GM19099 (cell line): ENCODE data around the gene ORM1.
"Not testable (repeated sequence)": the region's sequence is repeated elsewhere in the genome, so short reads cannot be mapped to it uniquely, and the experiment has no call there.

ENCODE experiments used
- POLR2A ChIP-seq: IDR thresholded peaks from 3 replicates; pipeline ENCODE4 v1.6.1; 2011; ENCODE audit warnings: low read depth; ENCODE audit not compliant: insufficient read length; ENCODE audit errors: extremely low read depth

Gene ORM1

GRCh38 chr9:114322831-114323531 lies at the start of gene ORM1:
Gene ORM1 (plus strand): TSS chr9:114323098. CDS start chr9:114323134, 36 bp downstream.
- not testable (repeated sequence) for TF ChIP-seq POLR2A

GRCh38 chr9:114273461-114273881 lies 49.4 kb upstream of the ORM1 start:
- TF ChIP-seq POLR2A: no peak

- TF ChIP-seq POLR2A: no peak
Observed at GRCh38 chr9:114274217-114274616, 48.7 kb upstream of the ORM1 start.

GRCh38 chr9:114275246-114276004 lies 47.5 kb upstream of the ORM1 start:
- no peak for TF ChIP-seq POLR2A

GRCh38 chr9:114276908-114277821 lies 45.7 kb upstream of the ORM1 start:
- no peak for TF ChIP-seq POLR2A

GRCh38 chr9:114278356-114278755 lies 44.5 kb upstream of the ORM1 start:
- no peak for TF ChIP-seq POLR2A

- TF ChIP-seq POLR2A: no peak
Observed at GRCh38 chr9:114278881-114279570, 43.9 kb upstream of the ORM1 start.

GRCh38 chr9:114279693-114280092 lies 43.2 kb upstream of the ORM1 start:
- TF ChIP-seq POLR2A: no peak

- no peak for TF ChIP-seq POLR2A
Observed at GRCh38 chr9:114280636-114281472, 42.0 kb upstream of the ORM1 start.

- TF ChIP-seq POLR2A: no peak
Observed at GRCh38 chr9:114281473-114282103, 41.3 kb upstream of the ORM1 start.

GRCh38 chr9:114282104-114282485 lies 40.8 kb upstream of the ORM1 start:
- TF ChIP-seq POLR2A: no peak

- TF ChIP-seq POLR2A: no peak
Observed at GRCh38 chr9:114282507-114282906, 40.4 kb upstream of the ORM1 start.

- TF ChIP-seq POLR2A: no peak
Observed at GRCh38 chr9:114282926-114283325, 40.0 kb upstream of the ORM1 start.
